ENCODE results near the gene DNAJC1. TPM values are rescaled to one million over a fixed set of nuclear protein-coding genes. Genes with fewer than 3 reads are reported as not detected.

Gene DNAJC1
- total and polyA plus RNA-seq, 7 donors: 9.9 to 135 (median 51.9) TPM

GRCh38 chr10:21727452-21728168 is 275.9 kb downstream of the DNAJC1 start:
- Histone ChIP-seq H3K36me3 (peaks cover 0 to 15% (median 1%) of the 10 kb centered on the region in 4 donors), H3K27me3 (no peaks in the 10 kb centered on the region), H3K9me3 (no peaks in the 10 kb centered on the region), H3K27ac (no peak overlapping the region), H3K4me1 (peaks cover 0 to 28% (median 17%) of the 10 kb centered on the region in 4 donors), H3K4me3 (no peak overlapping the region)
- DNase-seq: no peak
- 17 to 44% methylated on average over 13 of the region's 13 CpGs for WGBS, 2 donors
- TF ChIP-seq POLR2A (IDR thresholded peaks at IDR 0.05) (no peak), EP300 (IDR thresholded peaks at IDR 0.05) (no peak), POLR2AphosphoS5 (IDR thresholded peaks at IDR 0.05) (no peak), CTCF (IDR thresholded peaks at IDR 0.05) (no peak)
- intact Hi-C loops (cut with DNase I): no loop called here

GRCh38 chr10:21726601-21727225 is 276.8 kb downstream of the DNAJC1 start:
- Histone ChIP-seq H3K36me3 (peaks cover 0 to 15% (median 1%) of the 10 kb centered on the region in 4 donors), H3K27me3 (no peaks in the 10 kb centered on the region), H3K27ac (no peak overlapping the region), H3K4me3 (no peak overlapping the region), H3K4me1 (peaks cover 0 to 22% (median 17%) of the 10 kb centered on the region in 4 donors), H3K9me3 (no peaks in the 10 kb centered on the region)
- DNase-seq: no peak
- TF ChIP-seq POLR2A (IDR thresholded peaks at IDR 0.05): no peak
- TF ChIP-seq POLR2AphosphoS5 (IDR thresholded peaks at IDR 0.05): no peak
- no peak for TF ChIP-seq CTCF (IDR thresholded peaks at IDR 0.05)
- TF ChIP-seq EP300 (IDR thresholded peaks at IDR 0.05): no peak
- 67 to 82% methylated on average over 3 of the region's 3 CpGs for WGBS, 2 donors
- intact Hi-C loops (cut with DNase I): no loop called here

- 2 to 5% methylated on average over 4 of the region's 4 CpGs for WGBS, 2 donors
- peaks cover 0 to 5% (median 1%) of the 10 kb centered on the region in 4 donors for H3K36me3 ChIP-seq
- no peak overlapping the region for H3K4me3 ChIP-seq
- TF ChIP-seq CTCF (IDR thresholded peaks at IDR 0.05) (no peak), POLR2AphosphoS5 (IDR thresholded peaks at IDR 0.05) (peak; percentile 70 to 88 (median 87))
- no peaks in the 10 kb centered on the region for H3K27me3 ChIP-seq
- no peaks in the 10 kb centered on the region for H3K9me3 ChIP-seq
- peaks cover 0 to 28% (median 24%) of the 10 kb centered on the region in 4 donors for H3K4me1 ChIP-seq
- DNase-seq: peak; percentile 97
- H3K27ac ChIP-seq: peak overlapping the region in 3 of 4 donors; percentile 10 to 60 (median 44)
- intact Hi-C loops (cut with DNase I): loop anchor here (2.0 kb wide), 2 partner anchors 190 to 228 kb away; partner anchors contain the start of gene MLLT10
These were observed 278.7 kb downstream of the DNAJC1 start for GRCh38 chr10:21724687-21725367.

GRCh38 chr10:21724020-21724589 is 279.4 kb downstream of the DNAJC1 start:
- TF ChIP-seq POLR2A (IDR thresholded peaks at IDR 0.05) (no peak), EP300 (IDR thresholded peaks at IDR 0.05) (no peak), CTCF (IDR thresholded peaks at IDR 0.05) (no peak), POLR2AphosphoS5 (IDR thresholded peaks at IDR 0.05) (no peak)
- WGBS, 2 donors: 51 to 64% methylated on average over 7 of the region's 7 CpGs
- no peak for DNase-seq
- intact Hi-C loops (cut with DNase I): loop anchor here (2.0 kb wide), 2 partner anchors 189 to 227 kb away; partner anchors contain the start of gene MLLT10
- H3K4me1 ChIP-seq: peaks cover 0 to 28% (median 24%) of the 10 kb centered on the region in 4 donors
- peaks cover 0 to 12% (median 1%) of the 10 kb centered on the region in 4 donors for H3K36me3 ChIP-seq
- no peaks in the 10 kb centered on the region for H3K9me3 ChIP-seq
- peak overlapping the region in 2 of 4 donors; percentile 44 to 60 for H3K27ac ChIP-seq
- H3K27me3 ChIP-seq: no peaks in the 10 kb centered on the region
- H3K4me3 ChIP-seq: no peak overlapping the region

All from sigmoid colon (tissue), 7 donors.